T-helper 1 cell (primary cell): ENCODE data around the gene KRT28.
"Not testable (repeated sequence)": the region's sequence is repeated elsewhere in the genome, so short reads cannot be mapped to it uniquely, and the experiment has no call there.

Source experiments
- DNase-seq, 5 donors: peaks; one replicate each; pipeline ENCODE4 v3.0.0-alpha.2; 2012 to 2020

The KRT28 gene

GRCh38 chr17:40778461-40778860 is 21.3 kb downstream of the KRT28 start:
- DNase-seq: no peak

- no peak for DNase-seq
Observed at GRCh38 chr17:40777971-40778370, 21.8 kb downstream of the KRT28 start.

GRCh38 chr17:40777459-40777858 is 22.3 kb downstream of the KRT28 start:
- no peak for DNase-seq

GRCh38 chr17:40775945-40776344 is 23.8 kb downstream of the KRT28 start:
- no peak for DNase-seq

GRCh38 chr17:40772101-40772500 is 27.7 kb downstream of the KRT28 start, which contains the start of gene KRT26:
KRT26 (minus strand) TSS chr17:40772201; CDS start chr17:40772113, 88 bp downstream.
- no peak for DNase-seq

GRCh38 chr17:40765657-40766056 is 34.1 kb downstream of the KRT28 start:
- no peak for DNase-seq

GRCh38 chr17:40763752-40764151 is 36.0 kb downstream of the KRT28 start:
- DNase-seq: no peak

GRCh38 chr17:40760105-40761016 is 39.4 kb downstream of the KRT28 start:
- DNase-seq: no peak

- DNase-seq: no peak
Observed at GRCh38 chr17:40755231-40755630, 44.5 kb downstream of the KRT28 start, which contains the start of gene KRT25. KRT25 (minus strand) TSS chr17:40755331; CDS start chr17:40755271, 60 bp downstream.

GRCh38 chr17:40753804-40754203 is 46.0 kb downstream of the KRT28 start:
- no peak for DNase-seq

- DNase-seq: no peak
Observed at GRCh38 chr17:40751065-40751464, 48.7 kb downstream of the KRT28 start.

GRCh38 chr17:40750391-40750790 is 49.4 kb downstream of the KRT28 start:
- no peak for DNase-seq

GRCh38 chr17:40748666-40749065 is 51.1 kb downstream of the KRT28 start:
- DNase-seq: not testable (repeated sequence)
